ENCODE measurements around the gene NR4A1.

NR4A1 gene

DNA sequence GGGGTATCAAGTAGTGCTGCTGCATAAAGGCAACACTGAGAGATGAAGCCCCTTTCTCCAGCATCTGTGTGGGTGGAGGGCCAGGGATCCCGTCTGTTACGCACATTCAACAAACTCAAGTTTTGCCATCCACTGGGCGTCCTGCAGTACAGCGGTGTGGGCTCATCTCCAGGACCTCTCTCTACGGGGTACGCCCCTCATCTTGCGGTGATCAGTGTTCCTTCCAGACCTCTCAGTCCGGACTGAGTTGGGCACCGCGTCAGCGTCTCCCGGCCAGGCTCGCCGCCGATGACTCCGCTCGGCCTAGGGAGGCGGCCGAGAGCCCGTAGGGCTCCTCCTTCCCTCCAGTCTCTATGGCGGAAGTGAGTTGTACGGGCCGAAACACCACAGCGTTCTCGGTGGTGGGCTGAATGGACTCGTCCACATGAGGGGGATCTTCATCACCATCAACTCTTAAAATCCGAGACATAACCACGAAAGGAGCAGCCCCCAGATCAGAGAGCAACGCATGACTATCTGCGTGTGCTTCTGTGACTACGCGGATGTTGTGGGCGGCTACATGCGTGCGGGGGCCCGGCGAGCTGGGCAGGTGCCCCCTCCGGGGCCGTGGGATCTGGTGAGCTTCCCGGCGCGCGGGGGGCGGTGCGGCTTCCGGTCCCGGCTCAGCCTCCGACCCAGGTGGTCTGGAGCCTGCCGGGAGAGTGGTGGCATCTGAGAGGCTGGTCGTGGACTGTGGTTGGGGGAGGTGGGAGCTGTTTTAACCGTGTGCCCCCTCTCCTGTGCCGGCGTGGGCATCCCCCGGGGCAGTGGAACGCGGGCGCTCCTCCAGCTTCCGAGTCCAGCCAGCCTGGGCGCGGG, 18.3 kb downstream of the NR4A1 start, which contains the start of gene ATG101:
ATG101 (plus strand) TSS at position 652 of the 858 bp plus-strand sequence. CDS start 3,673 bp downstream, outside the sequence.
- no peak for TF ChIP-seq YY1 (IDR thresholded peaks at IDR 0.05; ENCODE audit: insufficient read depth, insufficient read length)
- Histone ChIP-seq H3K36me3 (ENCODE audit: insufficient read depth, insufficient read length, low read length) (peaks cover 39% of the 10 kb centered on the region), H3K27me3 (ENCODE audit: insufficient read depth, insufficient read length) (peaks cover 3% of the 10 kb centered on the region), H3K9me3 (ENCODE audit: insufficient read depth, low read length) (no peaks in the 10 kb centered on the region), H3K4me1 (ENCODE audit: insufficient read depth, insufficient read length) (peaks cover 1% of the 10 kb centered on the region), H3K4me3 (ENCODE audit: insufficient read length, low read depth) (peak within 1 kb of the TSS; percentile 86), H3K9ac (ENCODE audit: insufficient read length, low read depth) (peak within 1 kb of the TSS; percentile 91)
- peak; percentile 95 for DNase-seq (ENCODE audit: low read depth, low spot score)

DNA sequence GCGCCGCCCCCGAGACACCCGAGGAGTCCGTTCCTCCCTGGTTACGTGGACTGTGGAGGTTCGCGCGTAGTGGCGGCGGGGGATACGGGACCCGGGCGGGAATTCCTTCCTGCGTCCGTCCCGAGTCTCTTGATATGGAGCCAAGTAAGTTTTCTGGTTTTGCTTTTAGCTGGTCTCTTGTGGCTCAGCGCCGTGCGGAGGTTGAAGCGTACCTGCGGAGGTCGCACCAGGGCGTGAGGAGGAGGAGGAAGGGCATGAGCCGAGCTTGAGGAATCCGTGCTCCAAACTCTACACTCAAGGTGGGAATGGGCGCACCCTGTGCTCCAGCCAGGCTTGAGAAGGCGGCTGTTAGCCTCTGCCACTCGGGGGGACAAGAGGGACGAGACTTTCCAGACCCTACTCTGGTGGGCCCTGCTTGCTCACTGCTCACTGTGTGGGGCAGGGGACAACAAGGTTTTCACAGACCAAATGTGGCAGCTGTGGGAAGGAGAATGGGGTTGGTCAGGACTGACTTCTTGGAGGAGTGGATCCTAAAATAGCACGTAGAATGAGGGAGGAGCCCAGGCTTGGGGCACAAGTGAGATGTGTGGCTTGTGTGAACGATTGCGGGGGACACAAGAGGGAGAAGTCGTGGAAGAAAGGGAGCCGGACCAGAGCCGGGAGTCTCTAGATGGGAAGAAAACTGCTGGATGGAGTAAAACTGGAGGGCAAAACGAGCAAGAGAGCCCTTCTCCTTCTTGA, 19.1 kb downstream of the NR4A1 start:
- peak overlapping the region; percentile 86 for H3K4me3 ChIP-seq (ENCODE audit: insufficient read length, low read depth)
- peaks cover 1% of the 10 kb centered on the region for H3K4me1 ChIP-seq (ENCODE audit: insufficient read depth, insufficient read length)
- H3K9ac ChIP-seq (ENCODE audit: insufficient read length, low read depth) = peak overlapping the region; percentile 91
- H3K9me3 ChIP-seq (ENCODE audit: insufficient read depth, low read length) = no peaks in the 10 kb centered on the region
- peaks cover 47% of the 10 kb centered on the region for H3K36me3 ChIP-seq (ENCODE audit: insufficient read depth, insufficient read length, low read length)
- no peak for DNase-seq (ENCODE audit: low read depth, low spot score)
- TF ChIP-seq SUZ12 (IDR thresholded peaks at IDR 0.05; ENCODE audit: extremely low read depth, insufficient read depth, insufficient read length) (no peak), YY1 (IDR thresholded peaks at IDR 0.05; ENCODE audit: insufficient read depth, insufficient read length) (no peak), ZNF274 (IDR thresholded peaks at IDR 0.05; ENCODE audit: low read depth, low read length) (no peak)
- H3K27me3 ChIP-seq (ENCODE audit: insufficient read depth, insufficient read length) = peaks cover 2% of the 10 kb centered on the region

DNA sequence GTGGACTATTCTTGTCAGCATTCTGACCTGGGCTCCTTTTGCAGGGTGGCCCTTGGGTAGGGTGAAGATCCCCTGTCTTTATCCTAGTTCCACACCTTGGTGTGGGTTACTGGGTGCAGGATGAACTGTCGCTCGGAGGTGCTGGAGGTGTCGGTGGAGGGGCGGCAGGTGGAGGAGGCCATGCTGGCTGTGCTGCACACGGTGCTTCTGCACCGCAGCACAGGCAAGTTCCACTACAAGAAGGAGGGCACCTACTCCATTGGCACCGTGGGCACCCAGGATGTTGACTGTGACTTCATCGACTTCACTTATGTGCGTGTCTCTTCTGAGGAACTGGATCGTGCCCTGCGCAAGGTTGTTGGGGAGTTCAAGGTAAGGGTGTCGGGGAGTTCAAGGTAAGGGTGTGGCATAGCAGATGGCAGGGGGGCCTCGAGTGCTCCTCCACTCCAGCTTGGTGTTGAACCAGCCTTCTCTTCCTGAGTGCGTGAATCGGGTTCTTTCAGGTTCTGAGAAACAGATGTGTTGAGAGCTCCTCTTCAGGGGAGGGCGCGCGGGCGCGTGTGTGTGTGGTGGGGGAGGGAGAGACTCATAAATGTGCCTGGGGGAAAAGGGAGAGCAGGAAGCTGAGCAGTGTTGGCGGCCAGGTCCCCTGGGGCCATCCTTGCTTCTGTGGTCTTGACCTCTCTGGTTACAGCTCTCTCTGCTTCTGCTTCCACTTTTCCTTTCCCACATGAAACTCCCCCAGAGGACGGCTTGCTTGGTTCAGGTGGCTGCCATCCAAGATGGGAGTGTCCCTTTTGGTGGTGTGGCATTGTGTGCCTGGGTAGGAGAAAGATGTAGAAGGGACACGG, 22.5 kb downstream of the NR4A1 start:
- Histone ChIP-seq H3K9me3 (ENCODE audit: insufficient read depth, low read length) (no peaks in the 10 kb centered on the region), H3K36me3 (ENCODE audit: insufficient read depth, insufficient read length, low read length) (peaks cover 81% of the 10 kb centered on the region), H3K4me3 (ENCODE audit: insufficient read length, low read depth) (no peak overlapping the region), H3K9ac (ENCODE audit: insufficient read length, low read depth) (no peak overlapping the region), H3K27me3 (ENCODE audit: insufficient read depth, insufficient read length) (no peaks in the 10 kb centered on the region), H3K4me1 (ENCODE audit: insufficient read depth, insufficient read length) (peaks cover 1% of the 10 kb centered on the region)
- no peak for TF ChIP-seq YY1 (IDR thresholded peaks at IDR 0.05; ENCODE audit: insufficient read depth, insufficient read length)
- TF ChIP-seq ZNF274 (IDR thresholded peaks at IDR 0.05; ENCODE audit: low read depth, low read length) = no peak
- no peak for TF ChIP-seq SUZ12 (IDR thresholded peaks at IDR 0.05; ENCODE audit: extremely low read depth, insufficient read depth, insufficient read length)
- no peak for DNase-seq (ENCODE audit: low read depth, low spot score)

DNA sequence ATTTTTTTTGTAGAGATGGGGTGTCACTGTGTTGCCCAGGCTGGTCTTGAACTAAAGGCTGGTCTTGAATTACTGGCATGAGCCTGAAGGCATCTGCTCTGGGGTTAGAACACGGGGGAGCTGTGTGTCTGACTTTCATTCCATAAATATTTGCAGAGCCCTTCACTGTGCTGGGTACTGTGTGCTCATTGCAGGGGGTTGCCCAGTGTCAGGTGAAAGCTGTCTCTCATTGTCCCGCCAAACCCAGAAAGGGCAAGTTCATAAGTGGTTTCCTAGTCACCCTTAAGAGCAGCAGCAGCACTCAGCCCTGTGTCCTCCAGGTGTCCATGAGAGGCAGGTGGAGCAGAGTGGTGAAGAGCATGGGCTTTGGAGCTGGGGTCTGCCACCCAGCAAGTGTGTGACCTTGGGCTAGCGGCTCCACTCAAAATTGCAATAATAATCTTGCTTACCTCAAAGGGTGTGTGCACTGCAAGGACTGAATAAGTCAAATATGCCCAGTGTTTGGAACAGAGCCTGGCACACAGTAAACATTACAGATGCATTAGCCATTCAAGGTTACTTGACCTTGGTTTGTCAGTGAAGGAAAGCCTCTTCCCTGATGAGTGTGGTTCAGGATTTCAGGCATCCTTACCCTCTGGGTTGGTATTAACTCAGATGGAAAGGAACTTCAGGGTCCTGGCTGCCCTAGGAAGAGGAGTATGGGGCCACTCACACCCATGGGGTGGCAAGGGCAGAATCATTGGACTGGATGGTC, 23.9 kb downstream of the NR4A1 start:
- H3K36me3 ChIP-seq (ENCODE audit: insufficient read depth, insufficient read length, low read length) = peaks cover 94% of the 10 kb centered on the region
- no peaks in the 10 kb centered on the region for H3K9me3 ChIP-seq (ENCODE audit: insufficient read depth, low read length)
- peaks cover 1% of the 10 kb centered on the region for H3K4me1 ChIP-seq (ENCODE audit: insufficient read depth, insufficient read length)
- no peak for DNase-seq (ENCODE audit: low read depth, low spot score)
- no peak overlapping the region for H3K9ac ChIP-seq (ENCODE audit: insufficient read length, low read depth)
- H3K27me3 ChIP-seq (ENCODE audit: insufficient read depth, insufficient read length) = no peaks in the 10 kb centered on the region
- no peak overlapping the region for H3K4me3 ChIP-seq (ENCODE audit: insufficient read length, low read depth)
- TF ChIP-seq SUZ12 (IDR thresholded peaks at IDR 0.05; ENCODE audit: extremely low read depth, insufficient read depth, insufficient read length) (no peak), YY1 (IDR thresholded peaks at IDR 0.05; ENCODE audit: insufficient read depth, insufficient read length) (no peak), ZNF274 (IDR thresholded peaks at IDR 0.05; ENCODE audit: low read depth, low read length) (no peak)

DNA sequence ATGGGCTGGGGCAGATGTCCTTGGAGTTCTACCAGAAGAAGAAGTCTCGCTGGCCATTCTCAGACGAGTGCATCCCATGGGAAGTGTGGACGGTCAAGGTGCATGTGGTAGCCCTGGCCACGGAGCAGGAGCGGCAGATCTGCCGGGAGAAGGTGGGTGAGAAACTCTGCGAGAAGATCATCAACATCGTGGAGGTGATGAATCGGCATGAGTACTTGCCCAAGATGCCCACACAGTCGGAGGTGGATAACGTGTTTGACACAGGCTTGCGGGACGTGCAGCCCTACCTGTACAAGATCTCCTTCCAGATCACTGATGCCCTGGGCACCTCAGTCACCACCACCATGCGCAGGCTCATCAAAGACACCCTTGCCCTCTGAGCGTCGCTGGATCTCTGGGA, 25.6 kb downstream of the NR4A1 start:
- H3K4me1 ChIP-seq (ENCODE audit: insufficient read depth, insufficient read length) = peaks cover 11% of the 10 kb centered on the region
- no peak overlapping the region for H3K9ac ChIP-seq (ENCODE audit: insufficient read length, low read depth)
- DNase-seq (ENCODE audit: low read depth, low spot score) = no peak
- H3K36me3 ChIP-seq (ENCODE audit: insufficient read depth, insufficient read length, low read length) = peaks cover 85% of the 10 kb centered on the region
- H3K27me3 ChIP-seq (ENCODE audit: insufficient read depth, insufficient read length) = no peaks in the 10 kb centered on the region
- no peaks in the 10 kb centered on the region for H3K9me3 ChIP-seq (ENCODE audit: insufficient read depth, low read length)
- TF ChIP-seq YY1 (IDR thresholded peaks at IDR 0.05; ENCODE audit: insufficient read depth, insufficient read length) (no peak), SUZ12 (IDR thresholded peaks at IDR 0.05; ENCODE audit: extremely low read depth, insufficient read depth, insufficient read length) (no peak), ZNF274 (IDR thresholded peaks at IDR 0.05; ENCODE audit: low read depth, low read length) (no peak)
- H3K4me3 ChIP-seq (ENCODE audit: insufficient read length, low read depth) = no peak overlapping the region

DNA sequence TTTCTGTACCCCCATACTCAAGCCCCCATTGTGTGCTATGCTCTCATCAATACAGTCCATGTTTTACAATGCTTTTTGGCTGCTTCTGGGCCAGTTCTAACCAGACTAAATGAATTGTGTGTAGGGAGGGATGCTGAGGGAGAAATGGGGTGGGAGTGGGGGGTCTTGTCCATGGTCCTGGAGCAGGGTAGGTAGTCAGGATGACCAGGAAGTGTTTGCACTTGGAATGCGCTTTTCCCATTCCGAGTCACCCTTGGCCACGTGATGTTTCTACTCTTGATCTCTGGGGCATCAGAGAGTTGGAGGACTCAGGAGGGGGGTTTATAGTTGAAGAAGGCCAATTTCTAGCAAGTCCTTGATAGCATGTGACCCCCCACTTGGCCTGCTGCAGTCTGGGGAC, 27.0 kb downstream of the NR4A1 start:
- H3K4me3 ChIP-seq (ENCODE audit: insufficient read length, low read depth) = no peak overlapping the region
- H3K9me3 ChIP-seq (ENCODE audit: insufficient read depth, low read length) = no peaks in the 10 kb centered on the region
- H3K27me3 ChIP-seq (ENCODE audit: insufficient read depth, insufficient read length) = no peaks in the 10 kb centered on the region
- H3K4me1 ChIP-seq (ENCODE audit: insufficient read depth, insufficient read length) = peaks cover 24% of the 10 kb centered on the region
- peaks cover 70% of the 10 kb centered on the region for H3K36me3 ChIP-seq (ENCODE audit: insufficient read depth, insufficient read length, low read length)
- TF ChIP-seq ZNF274 (IDR thresholded peaks at IDR 0.05; ENCODE audit: low read depth, low read length) (no peak), SUZ12 (IDR thresholded peaks at IDR 0.05; ENCODE audit: extremely low read depth, insufficient read depth, insufficient read length) (no peak), YY1 (IDR thresholded peaks at IDR 0.05; ENCODE audit: insufficient read depth, insufficient read length) (no peak)
- DNase-seq (ENCODE audit: low read depth, low spot score) = no peak
- H3K9ac ChIP-seq (ENCODE audit: insufficient read length, low read depth) = no peak overlapping the region

All from NT2/D1 (cell line).